HCT116 (cell line): ENCODE results near the gene CMA1.

Experiments used
- CEBPB ChIP-seq: IDR thresholded peaks from 2 replicates; pipeline ENCODE4 v1.6.1; 2012; ENCODE audit warnings: low read depth
- POLR2A ChIP-seq: IDR thresholded peaks from 2 replicates; pipeline ENCODE4 v1.7.0; 2011; ENCODE audit warnings: borderline replicate concordance; ENCODE audit not compliant: insufficient read depth, insufficient read length; ENCODE audit errors: extremely low read depth
- RAD21 ChIP-seq: IDR thresholded peaks from 2 replicates; pipeline ENCODE4 v1.6.1; 2012; ENCODE audit warnings: low read depth, mild to moderate bottlenecking
- TF ChIP-seq, protein P1 (sequence below), 3 experiments: fragments of 200-600 bp in 1 of 3; sonication (generic) in 1 of 3; IDR thresholded peaks in 2 of 3; conservative IDR thresholded peaks in 1 of 3; 2 replicates each; pipeline ENCODE4 v1.5.1; 2012 to 2017; ENCODE audit warnings: low read depth in 2 of 3, low read length in 2 of 3, antibody characterized with exemption in 1 of 3, borderline replicate concordance in 1 of 3, control low read depth in 1 of 3, mild to moderate bottlenecking in 1 of 3, mixed read lengths in 1 of 3, mixed run types in 1 of 3, moderate library complexity in 1 of 3; ENCODE audit not compliant: insufficient read depth in 1 of 3

DNA sequence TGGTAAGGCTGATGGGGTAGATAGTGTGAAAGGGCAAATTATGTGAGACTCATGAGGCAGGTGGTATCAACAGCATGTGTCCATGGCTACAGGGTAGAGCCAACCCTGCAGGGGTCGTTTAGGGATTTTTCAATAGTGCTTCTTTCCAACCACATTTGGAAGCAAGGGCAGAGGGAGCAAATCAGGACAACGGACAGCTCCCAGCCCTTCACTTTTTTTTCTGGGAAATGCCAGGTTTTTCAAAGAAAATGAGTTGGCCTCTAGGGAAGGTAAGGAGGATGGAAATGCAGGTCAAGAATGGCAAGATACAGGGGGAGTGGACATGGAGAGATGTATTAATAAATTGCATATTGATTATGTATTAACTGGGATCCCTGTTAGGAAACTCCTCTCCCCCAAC lies 4.9 kb upstream of the CMA1 start:
- TF ChIP-seq, protein P1, sequence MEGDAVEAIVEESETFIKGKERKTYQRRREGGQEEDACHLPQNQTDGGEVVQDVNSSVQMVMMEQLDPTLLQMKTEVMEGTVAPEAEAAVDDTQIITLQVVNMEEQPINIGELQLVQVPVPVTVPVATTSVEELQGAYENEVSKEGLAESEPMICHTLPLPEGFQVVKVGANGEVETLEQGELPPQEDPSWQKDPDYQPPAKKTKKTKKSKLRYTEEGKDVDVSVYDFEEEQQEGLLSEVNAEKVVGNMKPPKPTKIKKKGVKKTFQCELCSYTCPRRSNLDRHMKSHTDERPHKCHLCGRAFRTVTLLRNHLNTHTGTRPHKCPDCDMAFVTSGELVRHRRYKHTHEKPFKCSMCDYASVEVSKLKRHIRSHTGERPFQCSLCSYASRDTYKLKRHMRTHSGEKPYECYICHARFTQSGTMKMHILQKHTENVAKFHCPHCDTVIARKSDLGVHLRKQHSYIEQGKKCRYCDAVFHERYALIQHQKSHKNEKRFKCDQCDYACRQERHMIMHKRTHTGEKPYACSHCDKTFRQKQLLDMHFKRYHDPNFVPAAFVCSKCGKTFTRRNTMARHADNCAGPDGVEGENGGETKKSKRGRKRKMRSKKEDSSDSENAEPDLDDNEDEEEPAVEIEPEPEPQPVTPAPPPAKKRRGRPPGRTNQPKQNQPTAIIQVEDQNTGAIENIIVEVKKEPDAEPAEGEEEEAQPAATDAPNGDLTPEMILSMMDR (IDR thresholded peaks at IDR 0.05 in 2 of 3, conservative IDR thresholded peaks at IDR 0.05 in 1 of 3; ENCODE audit: borderline replicate concordance in 1 of 3, insufficient read depth in 1 of 3, low read depth in 2 of 3, low read length in 2 of 3) = no peak
- TF ChIP-seq RAD21 (no peak), CEBPB (no peak), POLR2A (no peak)
